GM19324 (cell line): ENCODE data around the gene ABTB1.
A peak's percentile ranks its signal among the peaks of the same experiment; 100 is the strongest.

Experiments
- ATAC-seq: cut with Tn5 transposase; IDR thresholded peaks from one replicate; pipeline ENCODE4 v1.9.1; 2021; ENCODE audit warnings: mild to moderate bottlenecking, moderate library complexity; ENCODE audit not compliant: unreplicated experiment, low FRiP score

ABTB1 gene

GRCh38 chr3:127672429-127673190, at the start of gene ABTB1:
Gene ABTB1 (plus strand): TSS chr3:127672952. CDS start chr3:127673026, 74 bp downstream.
- peak; percentile 76 for ATAC-seq

GRCh38 chr3:127624063-127624462, 48.7 kb upstream of the ABTB1 start:
- ATAC-seq = no peak

DNA sequence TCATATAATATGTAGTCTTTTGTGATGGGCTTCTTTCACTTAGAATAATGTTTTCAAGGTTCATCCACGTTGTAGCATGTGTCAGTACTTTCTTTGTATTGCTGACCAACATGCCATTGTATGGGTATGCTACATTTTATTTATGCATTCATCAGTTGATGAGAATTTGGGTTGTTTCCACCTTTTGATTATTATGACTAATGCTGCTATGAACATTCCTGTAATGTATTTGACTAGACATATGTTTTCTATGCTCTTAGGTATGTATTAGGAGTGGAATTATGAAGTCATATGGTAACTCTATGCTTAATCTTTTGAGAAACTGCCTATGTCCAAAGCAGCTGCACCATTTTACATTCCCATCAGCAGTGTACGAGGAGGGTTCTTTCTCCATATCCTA, 46.9 kb upstream of the ABTB1 start:
- no peak for ATAC-seq

- no peak for ATAC-seq
Measured at GRCh38 chr3:127628426-127628787, 44.3 kb upstream of the ABTB1 start.

GRCh38 chr3:127628788-127629466, 43.8 kb upstream of the ABTB1 start, which contains the start of gene PODXL2:
Gene PODXL2 (plus strand): TSS chr3:127629185. CDS start chr3:127629220, 35 bp downstream.
- no peak for ATAC-seq

GRCh38 chr3:127629467-127630403, 43.0 kb upstream of the ABTB1 start:
- no peak for ATAC-seq

GRCh38 chr3:127630811-127631714, 41.7 kb upstream of the ABTB1 start:
- no peak for ATAC-seq

- no peak for ATAC-seq
Measured at GRCh38 chr3:127632035-127632820, 40.5 kb upstream of the ABTB1 start.

DNA sequence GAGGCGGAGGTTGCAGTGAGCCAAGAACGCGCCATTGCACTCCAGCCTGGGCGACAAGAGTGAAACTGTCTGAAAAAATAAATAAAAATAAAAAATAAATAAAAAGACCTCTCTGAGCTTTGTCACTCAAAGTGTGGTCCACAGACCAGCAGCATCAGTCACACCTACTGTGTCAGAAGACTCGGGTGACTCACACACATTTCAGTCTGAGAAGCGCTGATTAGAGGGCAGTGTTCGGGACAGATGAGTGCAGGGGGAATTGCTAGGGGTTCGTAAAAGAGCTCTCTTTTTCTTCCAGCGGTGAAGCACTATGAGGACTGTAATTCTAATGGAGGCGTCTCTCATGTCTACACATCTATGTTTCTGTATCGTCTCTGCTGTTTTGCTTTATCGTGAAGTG, 38.1 kb upstream of the ABTB1 start:
- no peak for ATAC-seq

- no peak for ATAC-seq
Measured at GRCh38 chr3:127637546-127637945, 35.2 kb upstream of the ABTB1 start.

DNA sequence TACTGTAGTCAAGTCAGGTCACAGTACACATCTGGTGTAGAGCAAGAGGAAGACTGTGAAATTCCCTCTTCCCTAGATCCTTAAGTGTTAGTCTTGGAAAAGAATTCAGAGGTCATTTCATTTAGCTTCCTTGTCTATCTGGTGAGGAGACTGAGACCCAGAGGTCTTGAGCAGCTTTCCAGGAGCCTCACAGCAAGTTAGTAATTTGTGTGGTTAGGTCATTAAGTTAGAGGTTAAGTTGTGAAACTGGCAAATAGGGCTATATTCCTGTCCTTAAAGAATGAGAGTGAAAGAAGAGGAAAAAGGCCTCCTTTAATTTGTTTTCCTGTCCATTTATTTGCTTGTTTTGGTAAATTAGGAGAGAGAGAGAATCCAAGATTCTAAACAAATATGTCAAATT, 34.8 kb upstream of the ABTB1 start:
- no peak for ATAC-seq

- no peak for ATAC-seq
Measured at GRCh38 chr3:127639173-127640041, 33.3 kb upstream of the ABTB1 start.

GRCh38 chr3:127640042-127640355, 32.8 kb upstream of the ABTB1 start:
- no peak for ATAC-seq

DNA sequence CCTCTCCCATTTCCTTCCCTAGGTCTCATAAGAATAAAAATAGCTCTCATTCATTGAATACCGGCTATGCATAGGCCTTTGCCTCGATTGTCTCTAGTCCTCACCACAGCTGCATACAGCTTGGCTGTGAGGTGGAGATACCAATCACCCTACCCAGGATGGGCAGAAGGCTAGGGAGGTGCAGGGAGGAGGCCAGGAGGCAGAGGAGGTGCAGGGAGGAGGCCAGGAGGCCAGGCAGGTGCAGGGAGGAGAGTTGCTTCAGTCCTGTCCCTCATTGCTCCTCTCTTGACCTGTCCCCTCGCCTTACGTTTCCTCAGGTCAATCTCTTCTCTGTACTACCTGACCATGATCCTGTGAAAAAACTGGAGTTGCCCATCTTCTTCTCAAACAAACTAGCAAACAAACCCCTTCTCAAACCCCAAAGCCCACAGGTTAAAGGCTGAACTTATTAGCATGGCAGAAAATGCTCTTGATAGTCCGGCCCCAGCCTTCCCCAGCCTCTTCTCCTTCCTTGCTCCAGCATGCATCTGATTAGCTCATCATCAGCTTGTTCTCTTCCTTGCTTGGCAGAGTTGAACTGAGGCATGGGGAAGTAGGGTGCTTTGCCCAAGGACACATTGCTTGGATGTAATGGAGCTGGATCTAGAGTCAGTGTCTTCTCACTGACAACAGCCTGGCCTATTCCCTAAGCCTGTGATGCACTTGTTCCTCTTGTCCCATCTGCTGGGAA, 27.9 kb upstream of the ABTB1 start:
- ATAC-seq = no peak

DNA sequence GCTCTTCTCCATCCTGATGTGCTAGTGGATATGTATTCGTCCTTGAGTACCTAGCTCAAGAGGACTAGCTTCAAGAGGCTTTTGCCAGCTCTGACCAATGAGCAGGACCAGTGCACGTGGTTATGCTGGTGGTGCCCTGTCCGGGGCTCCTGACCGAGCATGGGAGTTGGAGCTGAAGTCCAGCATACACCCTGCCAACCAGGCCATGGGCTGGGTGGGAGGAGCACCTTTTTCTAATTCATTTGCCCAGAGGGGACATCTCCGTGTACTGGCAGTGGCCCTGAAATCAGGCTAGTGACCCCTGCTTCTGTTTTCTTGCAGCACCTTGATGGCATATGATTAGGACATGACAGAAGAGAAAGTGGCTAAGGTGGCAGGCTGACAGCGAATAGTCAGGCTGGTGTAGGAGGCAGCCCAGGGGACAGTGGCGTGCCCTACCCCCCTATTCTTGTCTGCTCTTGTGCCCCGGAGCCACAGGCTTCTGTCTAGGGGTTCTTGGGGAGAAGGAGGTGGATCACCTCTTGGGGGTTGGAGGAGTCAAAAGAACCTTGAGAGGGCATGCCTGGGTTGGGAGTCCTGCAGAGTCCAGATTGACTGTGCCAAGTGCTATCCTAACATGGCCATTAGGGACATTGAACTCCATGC, 27.3 kb upstream of the ABTB1 start:
- ATAC-seq = no peak

DNA sequence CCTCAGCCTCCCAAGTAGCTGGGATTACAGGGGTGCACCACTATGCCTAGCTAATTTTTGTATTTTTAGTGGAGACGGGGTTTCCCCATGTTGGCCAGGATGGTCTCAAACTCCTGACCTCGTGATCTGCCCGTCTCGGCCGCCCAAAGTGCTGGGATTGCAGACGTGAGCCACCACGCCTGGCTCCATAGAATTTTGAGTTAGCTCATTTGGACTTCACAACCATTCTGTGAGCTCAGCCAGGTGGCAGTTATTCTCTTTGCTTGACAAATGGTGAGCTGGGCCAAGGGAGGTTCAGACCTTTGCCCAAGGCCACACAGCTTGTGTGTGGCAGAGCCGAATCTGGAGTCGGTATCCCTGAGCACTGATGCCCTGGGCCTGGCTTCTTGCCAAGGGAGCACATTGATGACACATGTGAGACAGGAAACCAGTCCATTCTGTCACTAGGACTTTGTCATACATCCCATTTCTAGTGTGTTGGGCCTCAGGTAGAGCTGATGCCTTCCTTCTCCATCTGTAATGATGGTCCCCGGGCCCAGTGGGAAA, 26.2 kb upstream of the ABTB1 start:
- ATAC-seq = no peak
